ENCODE results near the gene GRIN2C. TPM values are rescaled to one million over a fixed set of nuclear protein-coding genes. Genes with fewer than 3 reads are reported as not detected.
A peak's percentile ranks its signal among the peaks of the same experiment; 100 is the strongest.

Gene GRIN2C
- total and polyA plus RNA-seq, 7 donors = 0.22 to 0.49 TPM; not detected in 5

DNA sequence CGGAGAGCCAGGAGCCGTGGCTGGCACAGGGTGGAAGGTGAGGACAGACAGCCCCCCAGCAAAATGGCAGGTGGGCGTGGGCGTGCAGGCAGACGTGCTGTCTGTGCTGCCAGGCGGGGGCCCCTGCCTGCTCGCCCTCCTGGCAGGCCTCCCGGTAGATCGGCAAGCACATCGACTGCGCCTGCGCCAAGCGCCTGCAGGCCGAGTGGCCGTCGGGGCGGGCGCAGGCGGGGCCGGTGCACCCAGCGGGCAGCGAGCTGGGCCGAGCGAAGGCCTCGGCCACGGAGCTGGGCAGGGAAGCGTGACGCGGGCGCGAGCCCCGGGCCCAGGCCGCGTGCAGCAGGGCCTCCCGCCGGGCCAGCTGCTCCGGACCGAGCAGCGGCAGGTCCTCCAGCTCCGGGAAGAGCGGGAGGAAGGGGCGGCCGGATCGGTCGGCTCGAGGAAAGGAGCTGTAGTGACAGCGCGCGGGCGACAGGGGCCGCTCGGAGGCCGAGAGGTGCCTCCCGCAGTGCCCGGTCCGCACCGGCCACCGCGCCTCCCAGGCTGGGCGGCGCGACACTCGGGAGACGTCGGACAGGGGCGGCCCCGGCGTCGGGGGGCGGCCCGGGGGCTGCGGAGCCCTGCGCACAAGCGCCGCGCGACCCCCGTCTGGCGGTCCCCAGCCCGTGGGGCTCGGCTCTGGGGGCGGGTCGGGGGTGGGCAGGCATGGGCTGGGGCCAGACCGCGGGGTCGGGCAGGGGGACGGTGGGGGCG, 16.9 kb downstream of the GRIN2C start:
- TF ChIP-seq EP300 (IDR thresholded peaks at IDR 0.05) (no peak), POLR2AphosphoS5 (IDR thresholded peaks at IDR 0.05) (no peak), POLR2A (IDR thresholded peaks at IDR 0.05) (no peak)
- TF ChIP-seq, protein P1, sequence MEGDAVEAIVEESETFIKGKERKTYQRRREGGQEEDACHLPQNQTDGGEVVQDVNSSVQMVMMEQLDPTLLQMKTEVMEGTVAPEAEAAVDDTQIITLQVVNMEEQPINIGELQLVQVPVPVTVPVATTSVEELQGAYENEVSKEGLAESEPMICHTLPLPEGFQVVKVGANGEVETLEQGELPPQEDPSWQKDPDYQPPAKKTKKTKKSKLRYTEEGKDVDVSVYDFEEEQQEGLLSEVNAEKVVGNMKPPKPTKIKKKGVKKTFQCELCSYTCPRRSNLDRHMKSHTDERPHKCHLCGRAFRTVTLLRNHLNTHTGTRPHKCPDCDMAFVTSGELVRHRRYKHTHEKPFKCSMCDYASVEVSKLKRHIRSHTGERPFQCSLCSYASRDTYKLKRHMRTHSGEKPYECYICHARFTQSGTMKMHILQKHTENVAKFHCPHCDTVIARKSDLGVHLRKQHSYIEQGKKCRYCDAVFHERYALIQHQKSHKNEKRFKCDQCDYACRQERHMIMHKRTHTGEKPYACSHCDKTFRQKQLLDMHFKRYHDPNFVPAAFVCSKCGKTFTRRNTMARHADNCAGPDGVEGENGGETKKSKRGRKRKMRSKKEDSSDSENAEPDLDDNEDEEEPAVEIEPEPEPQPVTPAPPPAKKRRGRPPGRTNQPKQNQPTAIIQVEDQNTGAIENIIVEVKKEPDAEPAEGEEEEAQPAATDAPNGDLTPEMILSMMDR (IDR thresholded peaks at IDR 0.05) = peak in 3 of 4 experiments; percentile 12 to 58 (median 37)
- 4 to 5% methylated on average over 88 of the region's 88 CpGs for WGBS, 2 donors
- Histone ChIP-seq H3K27ac (peak overlapping the region in 2 of 4 donors; percentile 42 to 67), H3K36me3 (peaks cover 0 to under 1% (median 0%) of the 10 kb centered on the region in 4 donors), H3K4me3 (peak overlapping the region in 3 of 4 donors; percentile 43 to 46 (median 45)), H3K27me3 (peaks cover 0 to 8% (median 0%) of the 10 kb centered on the region in 3 donors), H3K4me1 (peaks cover 0 to 34% (median 31%) of the 10 kb centered on the region in 4 donors), H3K9me3 (no peaks in the 10 kb centered on the region)
- intact Hi-C loops (cut with DNase I) = loop anchor here (1.0 kb wide), 1 partner anchor 18 kb away; no protein-coding TSS in a partner anchor
- no peak for DNase-seq

DNA sequence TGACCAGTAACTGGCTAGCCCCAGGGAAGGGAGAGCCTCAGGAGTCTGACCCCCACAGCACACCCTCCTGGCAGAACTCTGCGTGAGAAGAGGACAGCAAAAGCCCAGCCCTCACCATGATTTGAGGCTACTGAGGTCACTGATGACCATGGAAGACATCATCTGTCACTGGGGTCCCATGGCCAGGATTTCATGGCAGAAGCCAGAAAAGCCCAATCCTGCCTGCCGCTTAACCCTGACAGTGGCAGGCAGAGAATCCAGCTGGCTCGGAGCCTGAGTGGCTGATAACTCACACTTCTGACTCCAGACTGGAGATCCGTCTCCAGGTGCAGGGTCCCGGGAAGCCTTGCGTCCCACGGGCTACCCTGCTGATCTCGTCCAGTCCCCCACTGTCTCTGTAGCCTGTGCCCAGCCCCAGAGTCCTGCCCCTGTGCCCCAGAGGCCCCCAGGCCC, 17.5 kb downstream of the GRIN2C start:
- peaks cover 0 to 34% (median 31%) of the 10 kb centered on the region in 4 donors for H3K4me1 ChIP-seq
- 34 to 70% methylated on average over 8 of the region's 8 CpGs for WGBS, 2 donors
- intact Hi-C loops (cut with DNase I) = no loop called here

DNA sequence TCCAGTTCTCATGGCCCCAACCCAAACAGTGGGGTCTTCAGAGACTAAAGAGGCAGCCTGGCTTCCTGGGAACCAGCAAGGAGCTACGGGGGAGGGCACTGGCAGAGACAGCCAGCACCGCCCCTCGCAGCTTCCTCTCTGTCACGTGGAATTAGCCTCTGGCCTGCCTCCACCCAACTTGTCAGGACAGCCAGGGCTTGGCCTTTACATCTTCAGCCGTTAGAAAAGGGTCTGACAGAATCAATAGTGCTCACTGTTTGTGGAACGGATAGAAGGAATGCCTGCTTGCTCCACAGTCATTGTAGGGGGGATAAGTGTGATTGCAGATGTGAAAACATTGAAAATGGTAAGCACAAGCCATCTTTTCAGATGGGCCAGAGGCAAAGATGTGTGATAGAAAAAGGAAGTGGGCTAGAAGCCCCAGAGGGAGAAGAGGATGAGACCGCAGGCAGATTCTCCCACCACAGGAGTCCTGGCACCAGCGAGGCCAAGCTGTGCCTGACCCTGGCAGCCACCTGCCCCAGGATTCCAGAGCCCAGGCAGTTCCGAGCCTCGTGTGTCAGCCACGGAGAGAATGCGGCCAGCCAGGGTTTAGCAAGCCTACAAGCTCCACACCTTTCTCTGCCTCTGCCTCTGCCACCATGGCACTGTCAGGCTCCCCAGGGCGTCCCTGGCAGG, 18.6 kb downstream of the GRIN2C start:
- no peak overlapping the region for H3K4me3 ChIP-seq
- intact Hi-C loops (cut with DNase I) = no loop called here
- TF ChIP-seq POLR2AphosphoS5 (IDR thresholded peaks at IDR 0.05) (peak in 1 of 4 donors; percentile 19), EP300 (IDR thresholded peaks at IDR 0.05) (no peak)
- WGBS, 2 donors = 42 to 58% methylated on average over 13 of the region's 13 CpGs
- H3K9me3 ChIP-seq = no peaks in the 10 kb centered on the region
- H3K27ac ChIP-seq = peak overlapping the region; percentile 47 to 67 (median 58)
- H3K27me3 ChIP-seq = peaks cover 0 to 8% (median 0%) of the 10 kb centered on the region in 3 donors
- peaks cover 0 to 17% (median 0%) of the 10 kb centered on the region in 4 donors for H3K36me3 ChIP-seq
- DNase-seq = peak; percentile 85
- peaks cover 0 to 34% (median 31%) of the 10 kb centered on the region in 4 donors for H3K4me1 ChIP-seq

More for the DNA sequence above, 17.5 kb downstream of the GRIN2C start:
- H3K9me3 ChIP-seq = no peaks in the 10 kb centered on the region
- peaks cover 0 to 7% (median 0%) of the 10 kb centered on the region in 4 donors for H3K36me3 ChIP-seq
- peak overlapping the region in 2 of 4 donors; percentile 42 to 67 for H3K27ac ChIP-seq
- H3K4me3 ChIP-seq = peak overlapping the region in 3 of 4 donors; percentile 43 to 46 (median 45)
- no peak for DNase-seq
- TF ChIP-seq, protein P1 (IDR thresholded peaks at IDR 0.05) = no peak
- no peak for TF ChIP-seq POLR2A (IDR thresholded peaks at IDR 0.05)
- TF ChIP-seq EP300 (IDR thresholded peaks at IDR 0.05) = no peak
- no peak for TF ChIP-seq POLR2AphosphoS5 (IDR thresholded peaks at IDR 0.05)
- peaks cover 0 to 8% (median 0%) of the 10 kb centered on the region in 3 donors for H3K27me3 ChIP-seq

- intact Hi-C loops (cut with DNase I) = no loop called here
- Histone ChIP-seq H3K27me3 (peaks cover 0 to 8% (median 0%) of the 10 kb centered on the region in 3 donors), H3K4me3 (no peak overlapping the region), H3K27ac (peak overlapping the region in 3 of 4 donors; percentile 47 to 67 (median 52)), H3K4me1 (peaks cover 0 to 34% (median 31%) of the 10 kb centered on the region in 4 donors), H3K36me3 (peaks cover 0 to 23% (median 0%) of the 10 kb centered on the region in 4 donors), H3K9me3 (no peaks in the 10 kb centered on the region)
- no peak for DNase-seq
- WGBS, 2 donors = 70 to 72% methylated on average over 6 to 7 of the region's 7 CpGs
- no peak for TF ChIP-seq EP300 (IDR thresholded peaks at IDR 0.05)
- TF ChIP-seq POLR2A (IDR thresholded peaks at IDR 0.05) = no peak
- TF ChIP-seq, protein P1 (IDR thresholded peaks at IDR 0.05) = no peak
- TF ChIP-seq POLR2AphosphoS5 (IDR thresholded peaks at IDR 0.05) = no peak
Measured at GRCh38 chr17:74839990-74840852, 19.5 kb downstream of the GRIN2C start.

All from sigmoid colon (tissue), 7 donors.